Uterus (tissue), 4 donors: ENCODE results near the gene ARHGAP15. TPM values are rescaled to one million over a fixed set of nuclear protein-coding genes. Genes with fewer than 3 reads are reported as not detected.

Experiments
- DNase-seq, 2 donors: peaks; one replicate each; pipeline ENCODE4 v3.0.0-alpha.2; 2019 to 2020
- H3K27ac ChIP-seq, 2 donors: fragments of 200-600 bp; sonication (generic); 1 replicate in 1 of 2; 2 replicates in 1 of 2; pipeline ENCODE4 v1.5.1; 2016 to 2018
- H3K27me3 ChIP-seq, 2 donors: fragments of 200-600 bp; sonication (generic); one replicate each; pipeline ENCODE4 v1.5.1; 2018 to 2019; ENCODE audit warnings: control low read depth in 1 of 2
- H3K36me3 ChIP-seq, 2 donors: fragments of 200-600 bp; sonication (generic); one replicate each; pipeline ENCODE4 v1.5.1; 2019; ENCODE audit warnings: control low read depth in 1 of 2
- H3K4me1 ChIP-seq, 2 donors: fragments of 200-600 bp; sonication (generic); one replicate each; pipeline ENCODE4 v1.5.1; 2018 to 2019; ENCODE audit warnings: control low read depth in 1 of 2
- H3K4me3 ChIP-seq, 2 donors: fragments of 200-600 bp; sonication (generic); 1 replicate in 1 of 2; 2 replicates in 1 of 2; pipeline ENCODE4 v1.5.1; 2018 to 2019; ENCODE audit warnings: mild to moderate bottlenecking in 1 of 2
- H3K9me3 ChIP-seq, 2 donors: fragments of 200-600 bp; sonication (generic); one replicate each; pipeline ENCODE4 v1.5.1; 2019; ENCODE audit warnings: control low read depth in 1 of 2
- CTCF ChIP-seq, 4 experiments: fragments of 200-600 bp in 2 of 4; fragments of 450-650 bp in 2 of 4; sonication (generic) in 2 of 4; IDR thresholded peaks; one replicate each; pipeline ENCODE4 v1.5.1; 2016 to 2019; ENCODE audit warnings: antibody characterized with exemption in 4 of 4, mild to moderate bottlenecking in 2 of 4, moderate library complexity in 1 of 4
- POLR2A ChIP-seq, 2 donors: fragments of 450-650 bp; IDR thresholded peaks; one replicate each; pipeline ENCODE4 v1.6.1; 2016; ENCODE audit warnings: antibody characterized with exemption in 2 of 2, mild to moderate bottlenecking in 1 of 2, moderate library complexity in 1 of 2
- intact Hi-C: fragments of 100-400 bp; cut with DNase I; formaldehyde crosslinking; loops from one replicate; pipeline ENCODE4 v1.15.1; 2023; ENCODE audit warnings: low total_unique reads
- small RNA-seq: library from RNA; depleted of rRNA; stranded (forward); fragments of <200 nt; gene quantifications from one replicate; pipeline ENCODE3, GENCODE V24; 2016
- total RNA-seq, 4 donors: library from RNA; depleted of rRNA in 3 of 4; stranded (reverse); fragments of >200 nt in 3 of 4; gene quantifications; one replicate each; pipeline versions ENCODE4 v1.1.0 to v1.2.4, GENCODE V29; 2014 to 2023
- donor health status: DM: yes; HTN: yes; CAD: no.

ARHGAP15 gene
- total RNA-seq, 4 donors from 2014 or later: 0.88 to 28.4 (median 6.6) TPM

- no peak overlapping the region for H3K4me3 ChIP-seq
- no peaks in the 10 kb centered on the region for H3K4me1 ChIP-seq
- H3K27ac ChIP-seq: no peak overlapping the region
- intact Hi-C loops: loop anchor here (5.0 kb wide), 1 partner anchor 249 kb away; no protein-coding TSS in a partner anchor
- no peak for DNase-seq
- no peaks in the 10 kb centered on the region for H3K9me3 ChIP-seq
- H3K36me3 ChIP-seq: no peaks in the 10 kb centered on the region
- H3K27me3 ChIP-seq: no peaks in the 10 kb centered on the region
- TF ChIP-seq CTCF (IDR thresholded peaks at IDR 0.05): no peak
- no peak for TF ChIP-seq POLR2A (IDR thresholded peaks at IDR 0.05)
Measured at GRCh38 chr2:143808166-143808565, 678.9 kb downstream of the ARHGAP15 start.

DNA sequence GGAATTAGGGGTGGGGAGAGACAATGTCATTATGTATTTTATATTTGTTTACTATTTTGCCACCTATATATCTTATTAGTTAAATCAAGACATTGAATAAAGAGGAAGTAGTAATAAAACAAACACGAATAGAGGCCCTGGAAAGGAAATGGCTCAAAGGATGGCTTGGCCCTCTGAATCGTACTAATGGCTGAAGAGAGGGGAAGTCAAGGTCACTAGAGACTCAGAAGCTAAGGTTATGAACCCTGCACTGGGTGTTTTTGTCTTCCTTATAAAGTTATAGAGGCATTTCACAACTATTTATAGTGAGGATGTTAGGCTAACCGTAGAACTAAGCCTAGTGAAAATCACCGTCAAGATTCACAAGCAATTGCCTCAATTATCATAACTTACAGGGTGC lies 685.9 kb downstream of the ARHGAP15 start:
- H3K27me3 ChIP-seq: no peaks in the 10 kb centered on the region
- intact Hi-C loops: no loop called here
- H3K9me3 ChIP-seq: no peaks in the 10 kb centered on the region
- H3K4me3 ChIP-seq: no peak overlapping the region
- no peaks in the 10 kb centered on the region for H3K36me3 ChIP-seq
- no peak for DNase-seq
- no peaks in the 10 kb centered on the region for H3K4me1 ChIP-seq
- TF ChIP-seq CTCF (IDR thresholded peaks at IDR 0.05) (no peak), POLR2A (IDR thresholded peaks at IDR 0.05) (no peak)
- H3K27ac ChIP-seq: no peak overlapping the region

DNA sequence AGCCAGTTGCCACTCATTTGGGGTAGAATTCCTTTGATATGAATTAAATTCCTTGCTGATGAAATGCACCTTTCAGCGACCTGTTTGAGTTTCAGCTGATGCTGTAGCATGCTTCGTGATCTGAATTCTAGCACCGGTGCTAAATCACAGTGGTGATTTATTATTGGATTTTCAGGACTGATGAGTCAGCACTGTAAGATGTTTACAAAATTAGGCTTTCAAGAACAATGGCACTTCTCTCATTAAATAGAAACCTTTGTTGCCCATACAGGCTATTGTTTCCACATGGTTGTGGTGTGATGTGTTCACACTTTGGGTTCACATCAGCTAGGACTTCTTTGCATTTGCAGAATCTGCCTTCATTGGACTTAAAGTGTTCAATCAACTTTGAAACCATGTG lies 687.7 kb downstream of the ARHGAP15 start:
- intact Hi-C loops: no loop called here
- Histone ChIP-seq H3K9me3 (no peaks in the 10 kb centered on the region), H3K27me3 (no peaks in the 10 kb centered on the region), H3K36me3 (no peaks in the 10 kb centered on the region), H3K4me1 (no peaks in the 10 kb centered on the region), H3K27ac (no peak overlapping the region), H3K4me3 (no peak overlapping the region)
- TF ChIP-seq POLR2A (IDR thresholded peaks at IDR 0.05) (no peak), CTCF (IDR thresholded peaks at IDR 0.05) (no peak)
- no peak for DNase-seq

Small RNA genes lying within 50 kb of the gene (small RNA-seq; reads per million reads assigned to genes)
- gene MTND4LP12: not detected
